BJ (cell line): ENCODE data around the gene TFEB. TPM values are rescaled to one million over a fixed set of nuclear protein-coding genes. Genes with fewer than 3 reads are reported as not detected.

Source experiments
- CTCF ChIA-PET: fragments of 350-600 bp; formaldehyde crosslinking; extraction: SDS; loops from one replicate; lab custom pipeline; 2021; ENCODE audit warnings: antibody characterized with exemption, inconsistent platforms; lab: Yijun Ruan, JAX
- POLR2A ChIA-PET: fragments of 300-600 bp; sonication (Branson Sonifier 250); formaldehyde crosslinking; extraction: SDS; loops from one replicate; lab custom pipeline; 2021; ENCODE audit warnings: antibody characterized with exemption; lab: Charles Lee
- DNase-seq: peaks from one replicate; pipeline ENCODE4 v3.0.0-alpha.2; 2011; ENCODE audit warnings: low read depth
- H3K27me3 ChIP-seq: 2 replicates; pipeline ENCODE4 v1.6.0; 2011; ENCODE audit warnings: low read length; ENCODE audit not compliant: control insufficient read depth, insufficient read depth
- H3K36me3 ChIP-seq: 2 replicates; pipeline ENCODE4 v1.5.1; 2011; ENCODE audit warnings: low read length; ENCODE audit not compliant: control insufficient read depth, insufficient read depth
- H3K4me3 ChIP-seq: 2 replicates; pipeline ENCODE4 v1.5.1; 2011; ENCODE audit warnings: low read depth, mild to moderate bottlenecking, control low read depth, low read length
- polyA plus RNA-seq: library from polyadenylated mRNA; depleted of rRNA; stranded (reverse); fragments of >200 nt; gene quantifications from 2 replicates; pipeline ENCODE4 v1.2.3, GENCODE V29; 2011
- TF ChIP-seq, protein P1 (sequence below): IDR thresholded peaks from 2 replicates; pipeline ENCODE4 v1.5.1; 2011; ENCODE audit warnings: low read depth, mild to moderate bottlenecking, control low read depth, inconsistent platforms, low read length, moderate library complexity; ENCODE audit not compliant: insufficient read depth

The TFEB gene
- polyA plus RNA-seq, 1 experiment, result 21.9 TPM

DNA sequence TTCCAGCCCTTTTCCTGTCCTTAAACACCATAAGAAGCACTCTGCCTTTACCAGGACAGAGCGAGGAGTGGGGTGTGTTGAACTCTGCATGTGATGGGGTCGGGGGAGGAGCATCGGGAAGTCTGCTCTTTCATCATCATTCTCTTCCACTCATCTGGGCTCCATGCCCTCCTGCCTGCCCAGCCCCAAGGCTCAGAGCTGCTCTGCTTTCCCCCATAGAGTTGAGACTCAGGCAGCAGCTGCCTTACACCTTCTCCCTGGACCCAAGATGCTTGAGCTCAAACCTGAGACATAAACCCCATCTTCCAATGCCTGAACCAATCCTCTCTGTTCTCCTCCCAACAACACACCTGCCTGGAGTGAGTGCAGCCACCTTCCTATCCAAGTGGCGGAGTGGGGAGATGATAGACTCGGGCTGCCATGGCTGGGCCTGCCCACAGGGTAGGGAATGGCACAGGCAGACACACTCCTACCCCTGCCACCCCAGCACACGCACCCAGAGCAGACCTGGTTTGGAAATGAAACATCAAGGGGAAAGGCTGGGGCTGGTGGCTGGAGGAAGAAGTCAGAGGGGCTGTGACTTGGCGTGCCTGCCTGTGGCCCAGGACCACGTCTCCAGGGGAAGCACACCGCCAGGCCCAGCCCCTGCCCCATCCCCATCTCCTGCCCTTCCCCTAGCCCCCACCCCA, 28.4 kb downstream of the TFEB start:
- Histone ChIP-seq H3K36me3 (peaks cover 1% of the 10 kb centered on the region; the same call in 1 of the 2 replicates), H3K4me3 (no peak overlapping the region), H3K27me3 (no peaks in the 10 kb centered on the region)
- ChIA-PET POLR2A (interaction anchor here (0.6 kb wide), 3 partner anchors 27 to 344 kb away, joined by 3 to 18 read pairs (median 5); no protein-coding TSS in a partner anchor), CTCF (interaction anchor here (0.7 to 4.0 kb wide), 8 partner anchors 10 to 27 kb away, joined by 3 to 29 read pairs (median 10); no protein-coding TSS in a partner anchor)
- no peak for DNase-seq
- TF ChIP-seq, protein P1, sequence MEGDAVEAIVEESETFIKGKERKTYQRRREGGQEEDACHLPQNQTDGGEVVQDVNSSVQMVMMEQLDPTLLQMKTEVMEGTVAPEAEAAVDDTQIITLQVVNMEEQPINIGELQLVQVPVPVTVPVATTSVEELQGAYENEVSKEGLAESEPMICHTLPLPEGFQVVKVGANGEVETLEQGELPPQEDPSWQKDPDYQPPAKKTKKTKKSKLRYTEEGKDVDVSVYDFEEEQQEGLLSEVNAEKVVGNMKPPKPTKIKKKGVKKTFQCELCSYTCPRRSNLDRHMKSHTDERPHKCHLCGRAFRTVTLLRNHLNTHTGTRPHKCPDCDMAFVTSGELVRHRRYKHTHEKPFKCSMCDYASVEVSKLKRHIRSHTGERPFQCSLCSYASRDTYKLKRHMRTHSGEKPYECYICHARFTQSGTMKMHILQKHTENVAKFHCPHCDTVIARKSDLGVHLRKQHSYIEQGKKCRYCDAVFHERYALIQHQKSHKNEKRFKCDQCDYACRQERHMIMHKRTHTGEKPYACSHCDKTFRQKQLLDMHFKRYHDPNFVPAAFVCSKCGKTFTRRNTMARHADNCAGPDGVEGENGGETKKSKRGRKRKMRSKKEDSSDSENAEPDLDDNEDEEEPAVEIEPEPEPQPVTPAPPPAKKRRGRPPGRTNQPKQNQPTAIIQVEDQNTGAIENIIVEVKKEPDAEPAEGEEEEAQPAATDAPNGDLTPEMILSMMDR, result no peak

DNA sequence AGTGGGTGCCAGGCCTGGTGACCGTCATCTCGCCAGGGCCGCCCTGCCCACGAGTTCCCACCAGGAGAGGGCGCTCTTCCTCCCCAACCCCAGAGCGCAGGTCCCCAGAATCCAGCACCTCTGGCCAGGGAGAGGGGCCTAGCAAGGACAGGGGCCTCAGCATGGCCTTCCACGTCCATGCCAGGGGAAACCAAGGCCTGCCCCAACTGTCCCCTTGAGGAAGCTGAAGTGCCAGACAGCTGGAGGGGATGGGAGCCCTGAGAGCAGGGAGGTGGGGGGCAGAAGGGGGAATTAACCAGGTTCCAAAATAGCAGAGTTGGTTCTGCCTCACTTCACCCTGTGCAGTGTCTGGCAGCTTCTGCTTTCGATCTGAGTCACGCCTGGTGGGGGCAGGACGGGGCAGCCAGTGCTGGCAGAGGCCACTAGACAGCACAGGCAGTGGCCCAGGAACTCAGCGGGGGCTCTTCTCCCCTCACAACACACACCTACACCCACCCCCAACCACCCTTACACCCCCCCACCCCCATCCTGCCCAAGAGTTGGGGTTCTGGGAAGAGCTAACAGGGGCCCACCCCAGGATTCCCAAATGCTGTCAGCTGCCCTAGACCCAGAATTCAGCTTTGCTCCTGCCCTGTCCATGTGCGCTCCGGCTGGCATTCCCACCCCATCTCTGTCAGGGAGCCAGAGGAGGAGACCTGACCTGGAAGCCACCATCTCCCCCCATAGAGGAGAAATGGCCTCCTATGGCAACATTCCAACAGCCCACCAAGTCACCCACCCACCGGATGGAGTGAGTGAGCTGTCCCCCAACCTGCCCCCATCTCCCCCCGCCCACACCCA, 29.2 kb downstream of the TFEB start:
- Histone ChIP-seq H3K36me3 (peaks cover 1% of the 10 kb centered on the region; the same call in 1 of the 2 replicates), H3K27me3 (no peaks in the 10 kb centered on the region), H3K4me3 (no peak overlapping the region)
- POLR2A ChIA-PET, result interaction anchor here (0.6 kb wide), 2 partner anchors 133 to 345 kb away, joined by 5 to 18 read pairs; no protein-coding TSS in a partner anchor
- TF ChIP-seq, protein P1, result peak; percentile 70
- DNase-seq, result no peak
- CTCF ChIA-PET, result interaction anchor here (0.8 to 4.0 kb wide), 14 partner anchors 11 to 104 kb away, joined by 3 to 29 read pairs (median 4); partner anchors contain the start of genes FRS3 and TOMM6

DNA sequence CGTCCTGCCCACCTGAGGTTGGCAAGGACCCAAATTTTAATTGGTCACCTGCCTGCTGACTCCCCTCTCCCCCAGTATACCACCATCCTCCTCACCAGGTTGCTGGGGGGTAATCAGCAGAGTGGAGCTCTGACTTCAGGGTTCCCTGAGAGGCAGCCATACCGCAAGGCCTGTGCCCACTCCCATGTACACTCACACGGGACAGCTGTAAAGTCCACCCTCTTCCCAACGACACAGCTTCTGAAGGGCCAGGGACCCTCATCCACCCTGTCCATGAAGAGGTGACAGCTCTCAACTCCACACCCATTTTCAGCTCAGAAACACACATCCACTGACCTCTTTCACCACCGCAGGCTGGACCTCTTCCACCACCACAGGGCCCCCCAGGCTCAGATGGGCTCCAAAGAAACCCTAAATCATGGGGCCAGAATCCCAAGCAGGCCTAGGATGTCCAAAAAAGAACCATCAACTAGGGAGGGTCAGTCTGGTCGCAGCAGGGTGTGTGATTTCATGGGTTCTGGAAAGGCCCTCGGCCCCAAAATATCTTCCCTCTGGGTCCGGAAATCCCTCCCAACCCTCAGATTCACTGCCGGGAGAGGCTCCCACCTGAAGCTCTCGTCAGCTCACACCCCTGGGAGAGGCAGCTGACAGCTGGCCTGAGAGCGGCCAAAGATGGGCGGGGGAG, 30.0 kb downstream of the TFEB start:
- no peaks in the 10 kb centered on the region for H3K27me3 ChIP-seq
- ChIA-PET POLR2A (no interaction called here), CTCF (interaction anchor here (0.9 to 4.0 kb wide), 13 partner anchors 11 to 337 kb away, joined by 3 to 29 read pairs (median 4); partner anchors contain the start of genes FRS3 and TOMM6)
- H3K4me3 ChIP-seq, result no peak overlapping the region
- no peaks in the 10 kb centered on the region; the same call in 1 of the 2 replicates for H3K36me3 ChIP-seq
- TF ChIP-seq, protein P1, result no peak
- DNase-seq, result no peak

DNA sequence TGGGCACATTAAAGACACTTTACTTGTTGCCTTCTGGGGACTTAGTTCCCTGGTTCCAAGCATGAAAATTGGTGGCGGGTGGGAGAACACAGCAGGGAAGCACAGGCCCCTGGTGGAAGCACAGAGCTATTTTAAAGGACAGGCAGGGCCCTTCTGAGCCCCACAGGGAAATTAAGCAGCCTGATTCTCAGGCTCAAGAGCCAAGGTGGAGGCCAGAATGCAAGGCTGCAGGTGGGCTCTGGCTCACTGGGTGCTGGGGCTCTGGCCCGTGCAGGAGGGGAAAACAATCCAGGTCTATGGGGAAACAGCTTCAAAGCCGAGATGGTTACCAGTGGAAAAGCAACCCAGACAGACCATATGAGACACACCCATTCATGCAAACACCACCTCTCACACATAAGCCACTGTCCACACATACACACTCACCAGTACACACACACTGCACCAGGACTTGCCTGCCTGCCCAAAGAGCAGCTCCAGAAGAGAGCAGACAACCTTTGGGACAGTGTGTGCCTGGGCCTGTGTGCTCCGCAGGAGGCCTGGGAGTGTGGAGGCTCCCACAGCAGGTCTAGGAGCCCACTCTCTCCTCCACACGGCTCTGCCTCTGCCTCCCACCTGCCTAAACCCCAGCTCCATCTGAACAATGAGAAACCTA, 30.6 kb downstream of the TFEB start:
- POLR2A ChIA-PET, result no interaction called here
- CTCF ChIA-PET, result interaction anchor here (1.1 to 4.0 kb wide), 10 partner anchors 10 to 336 kb away, joined by 3 to 29 read pairs (median 6); partner anchors contain the start of gene FRS3
- DNase-seq, result no peak
- H3K36me3 ChIP-seq, result no peaks in the 10 kb centered on the region; the same call in 1 of the 2 replicates
- H3K4me3 ChIP-seq, result no peak overlapping the region
- H3K27me3 ChIP-seq, result no peaks in the 10 kb centered on the region
- TF ChIP-seq, protein P1, result no peak
